Right cardiac atrium (tissue), 5 donors: ENCODE results near the gene KRTAP9-7. TPM values are rescaled to one million over a fixed set of nuclear protein-coding genes. Genes with fewer than 3 reads are reported as not detected.

Experiments used
- ATAC-seq, 2 donors: fragments of 200-7000 bp; cut with Tn5 transposase; one replicate each; pipeline versions ENCODE4 v1.8.0 to v1.9.1; 2020; ENCODE audit warnings: moderate library complexity in 2 of 2, mild to moderate bottlenecking in 1 of 2
- DNase-seq, 3 donors: peaks; one replicate each; pipeline ENCODE4 v3.0.0-alpha.2; 2020
- H3K27ac ChIP-seq: one replicate; pipeline ENCODE4 v1.5.1; 2013; ENCODE audit warnings: mild to moderate bottlenecking, low read length, control low read depth, moderate library complexity
- H3K27me3 ChIP-seq: one replicate; pipeline ENCODE4 v1.6.1; 2013; ENCODE audit not compliant: control insufficient read depth, insufficient read depth
- H3K4me1 ChIP-seq: one replicate; pipeline ENCODE4 v1.6.1; 2013; ENCODE audit warnings: low read length; ENCODE audit not compliant: control insufficient read depth, insufficient read depth
- H3K4me3 ChIP-seq: one replicate; pipeline ENCODE4 v1.5.1; 2013; ENCODE audit warnings: low read length, control low read depth
- H3K9me3 ChIP-seq: one replicate; pipeline ENCODE4 v1.6.1; 2013; ENCODE audit warnings: low read length; ENCODE audit not compliant: control insufficient read depth
- WGBS: extraction: QIAGEN DNeasy Blood & Tissue Kit; methylation state at CpG from one replicate; pipeline ENCODE4 v1.1.7; 2013; 5-methylcytosine and 5-hydroxymethylcytosine counted together
- intact Hi-C, 4 donors: fragments of 100-400 bp; cut with DNase I; formaldehyde crosslinking; loops; one replicate each; pipeline versions ENCODE4 v1.11.0 to v1.14.0; 2022 to 2023
- polyA plus RNA-seq: library from polyadenylated mRNA; stranded (reverse); fragments of 200-250 nt; gene quantifications from one replicate; pipeline ENCODE4 v1.2.3, GENCODE V29; 2013
- total RNA-seq, 4 donors: library from RNA; stranded (reverse); fragmentation: NEBNext Ultra II Directional; extraction: Animal tissue kit (Norgen Biotek cat#: 25700); gene quantifications; one replicate each; pipeline ENCODE4 v1.2.1, GENCODE V29; 2021
- donor health status: healthy with polysubstance abuse.
- donor health status: DM: no; HTN: yes; CAD: no.
- donor health status: DM: no; HTN: no; CAD: no.
- donor health status: DM: no; HTN: yes; CAD: no; lungs with severe emphysema.
- donor health status: DM: yes; HTN: yes; CAD: no.

KRTAP9-7 gene
- total and polyA plus RNA-seq, 5 donors = not detected

GRCh38 chr17:41278176-41278955 is 2.9 kb downstream of the KRTAP9-7 start:
- no peak overlapping the region for H3K4me3 ChIP-seq
- no peaks in the 10 kb centered on the region for H3K9me3 ChIP-seq
- no peak overlapping the region for H3K27ac ChIP-seq
- ATAC-seq (no peak), DNase-seq (no peak)
- intact Hi-C loops = no loop called here
- WGBS = 82% methylated on average over 3 of the region's 3 CpGs
- H3K4me1 ChIP-seq = no peaks in the 10 kb centered on the region
- peaks cover 3% of the 10 kb centered on the region for H3K27me3 ChIP-seq

- no peak overlapping the region for H3K27ac ChIP-seq
- intact Hi-C loops = no loop called here
- ATAC-seq (no peak), DNase-seq (no peak)
- H3K4me1 ChIP-seq = no peaks in the 10 kb centered on the region
- H3K27me3 ChIP-seq = peaks cover 3% of the 10 kb centered on the region
- H3K9me3 ChIP-seq = no peaks in the 10 kb centered on the region
- H3K4me3 ChIP-seq = no peak overlapping the region
- WGBS = 46% methylated on average over 3 of the region's 3 CpGs
Measured at GRCh38 chr17:41284043-41284442, 8.5 kb downstream of the KRTAP9-7 start.

- H3K4me1 ChIP-seq = no peaks in the 10 kb centered on the region
- intact Hi-C loops = no loop called here
- no peak overlapping the region for H3K4me3 ChIP-seq
- ATAC-seq = no peak
- H3K9me3 ChIP-seq = no peaks in the 10 kb centered on the region
- no peak overlapping the region for H3K27ac ChIP-seq
- peaks cover 3% of the 10 kb centered on the region for H3K27me3 ChIP-seq
- 35% methylated on average over 2 of the region's 2 CpGs for WGBS
- DNase-seq = no peak
Measured at GRCh38 chr17:41284546-41284945, 9.0 kb downstream of the KRTAP9-7 start.

GRCh38 chr17:41287050-41287449 is 11.6 kb downstream of the KRTAP9-7 start:
- intact Hi-C loops = no loop called here
- no peak overlapping the region for H3K4me3 ChIP-seq
- H3K9me3 ChIP-seq = no peaks in the 10 kb centered on the region
- no peak for ATAC-seq
- H3K4me1 ChIP-seq = no peaks in the 10 kb centered on the region
- no peaks in the 10 kb centered on the region for H3K27me3 ChIP-seq
- H3K27ac ChIP-seq = no peak overlapping the region
- DNase-seq = no peak
- 79% methylated on average over 3 of the region's 3 CpGs for WGBS

- H3K9me3 ChIP-seq = no peaks in the 10 kb centered on the region
- H3K27me3 ChIP-seq = no peaks in the 10 kb centered on the region
- no peak overlapping the region for H3K4me3 ChIP-seq
- WGBS = 79% methylated on average over 1 of the region's 1 CpG
- H3K27ac ChIP-seq = no peak overlapping the region
- intact Hi-C loops = no loop called here
- no peak for ATAC-seq
- DNase-seq = no peak
- H3K4me1 ChIP-seq = no peaks in the 10 kb centered on the region
Measured at GRCh38 chr17:41294016-41294415, 18.5 kb downstream of the KRTAP9-7 start.

- no peaks in the 10 kb centered on the region for H3K9me3 ChIP-seq
- intact Hi-C loops = no loop called here
- ATAC-seq (no peak), DNase-seq (no peak)
- H3K27me3 ChIP-seq = no peaks in the 10 kb centered on the region
- H3K4me3 ChIP-seq = no peak overlapping the region
- no peaks in the 10 kb centered on the region for H3K4me1 ChIP-seq
- no peak overlapping the region for H3K27ac ChIP-seq
- 90% methylated on average over 1 of the region's 1 CpG for WGBS
Measured at GRCh38 chr17:41296846-41297245, 21.3 kb downstream of the KRTAP9-7 start.

GRCh38 chr17:41298458-41299135 is 23.1 kb downstream of the KRTAP9-7 start:
- 84% methylated on average over 20 of the region's 20 CpGs for WGBS

GRCh38 chr17:41301204-41301790 is 25.8 kb downstream of the KRTAP9-7 start:
- intact Hi-C loops = no loop called here
- H3K9me3 ChIP-seq = no peaks in the 10 kb centered on the region
- no peak overlapping the region for H3K4me3 ChIP-seq
- H3K27me3 ChIP-seq = no peaks in the 10 kb centered on the region
- no peak for DNase-seq
- no peaks in the 10 kb centered on the region for H3K4me1 ChIP-seq
- H3K27ac ChIP-seq = no peak overlapping the region
- 69% methylated on average over 5 of the region's 5 CpGs for WGBS
- no peak for ATAC-seq

More at GRCh38 chr17:41298458-41299135, 23.1 kb downstream of the KRTAP9-7 start:
- DNase-seq = no peak
- Histone ChIP-seq H3K27me3 (no peaks in the 10 kb centered on the region), H3K9me3 (no peaks in the 10 kb centered on the region), H3K4me3 (no peak overlapping the region), H3K4me1 (no peaks in the 10 kb centered on the region), H3K27ac (no peak overlapping the region)
- intact Hi-C loops = no loop called here
- no peak for ATAC-seq

- WGBS = 46% methylated on average over 11 of the region's 11 CpGs
- H3K27me3 ChIP-seq = no peaks in the 10 kb centered on the region
- ATAC-seq = peak; percentile 20 to 73
- no peaks in the 10 kb centered on the region for H3K9me3 ChIP-seq
- H3K4me3 ChIP-seq = no peak within 1 kb of the TSS
- no peaks in the 10 kb centered on the region for H3K4me1 ChIP-seq
- H3K27ac ChIP-seq = no peak within 1 kb of the TSS
- intact Hi-C loops = no loop called here
- DNase-seq = peak in 1 of 3 donors; percentile 48
Measured at GRCh38 chr17:41301916-41302901, 26.7 kb downstream of the KRTAP9-7 start, which contains the start of gene KRTAP29-1. KRTAP29-1 (minus strand) TSS chr17:41302851; CDS start chr17:41302851, 0 bp downstream.

- DNase-seq (no peak), ATAC-seq (no peak)
- intact Hi-C loops = no loop called here
- no peak overlapping the region for H3K27ac ChIP-seq
- no peaks in the 10 kb centered on the region for H3K4me1 ChIP-seq
- no peak overlapping the region for H3K4me3 ChIP-seq
- 80% methylated on average over 4 of the region's 4 CpGs for WGBS
- no peaks in the 10 kb centered on the region for H3K27me3 ChIP-seq
- H3K9me3 ChIP-seq = no peaks in the 10 kb centered on the region
Measured at GRCh38 chr17:41302981-41303380, 27.5 kb downstream of the KRTAP9-7 start.
